NCI-H2171 (cell line): Measurements from ENCODE around the gene NEO1.

ENCODE experiments used
- DNase-seq: peaks from one replicate; lab custom pipeline; 2025; lab: John Stamatoyannopoulos, UW

NEO1 gene

DNA sequence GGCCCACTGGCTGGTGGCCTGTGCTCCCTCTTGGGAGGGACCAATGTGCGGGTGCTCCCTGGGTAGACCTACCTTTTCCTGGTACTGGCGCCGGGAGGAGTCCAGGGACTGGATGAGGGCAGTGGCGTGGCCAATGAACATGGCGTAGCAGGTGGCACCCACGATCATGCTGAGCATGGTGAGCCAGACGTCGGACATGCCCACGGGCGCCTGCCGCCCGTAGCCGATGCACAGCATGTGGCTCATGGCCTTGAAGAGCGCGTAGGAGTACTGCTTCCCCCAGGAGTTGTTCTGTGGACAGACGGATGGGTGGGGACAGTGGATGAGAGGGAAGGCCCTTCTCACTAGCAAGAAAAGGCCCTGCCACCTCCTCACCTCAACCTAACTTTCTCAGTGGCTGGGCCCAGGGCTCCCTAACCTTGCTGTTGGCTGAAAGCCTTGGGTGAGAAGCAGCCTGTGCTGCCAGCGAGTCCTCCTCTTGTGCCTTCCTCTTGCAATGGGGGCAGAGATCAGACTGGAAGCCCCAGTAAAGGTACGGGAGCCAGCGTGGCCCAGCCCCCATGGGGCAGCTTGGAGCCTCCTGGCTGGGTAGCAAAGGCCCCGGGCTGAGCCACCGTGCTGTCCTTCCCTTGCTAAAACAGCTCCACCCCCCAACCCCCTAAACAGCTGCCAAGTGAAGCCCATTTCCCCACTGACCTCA lies 277.4 kb downstream of the NEO1 start:
- no peak for DNase-seq

- DNase-seq: no peak
These were observed 278.2 kb downstream of the NEO1 start for GRCh38 chr15:73330206-73331051.

- DNase-seq: no peak
These were observed 279.2 kb downstream of the NEO1 start for GRCh38 chr15:73331501-73331900.

- DNase-seq: no peak
These were observed 280.0 kb downstream of the NEO1 start for GRCh38 chr15:73331991-73332925.

DNA sequence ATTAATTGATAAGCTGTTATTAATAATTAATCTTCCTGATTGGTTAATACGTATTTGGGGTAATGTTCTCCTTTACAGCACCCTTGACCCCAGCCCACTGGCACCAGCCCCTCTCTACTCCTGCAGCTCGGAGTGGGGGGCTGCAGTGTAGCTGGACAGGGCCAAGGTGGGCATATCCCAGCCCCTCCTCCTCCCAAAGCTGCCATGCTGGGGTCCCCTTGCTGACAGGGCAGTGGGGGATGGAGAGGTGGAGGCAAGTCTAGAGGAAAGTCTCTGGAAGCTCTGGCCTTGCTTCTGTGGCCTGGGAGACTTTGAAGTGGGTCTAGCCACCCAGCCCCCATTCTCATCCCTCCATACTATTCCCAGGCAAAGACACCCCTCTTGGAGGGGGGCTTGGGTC lies 280.7 kb downstream of the NEO1 start:
- DNase-seq: no peak

DNA sequence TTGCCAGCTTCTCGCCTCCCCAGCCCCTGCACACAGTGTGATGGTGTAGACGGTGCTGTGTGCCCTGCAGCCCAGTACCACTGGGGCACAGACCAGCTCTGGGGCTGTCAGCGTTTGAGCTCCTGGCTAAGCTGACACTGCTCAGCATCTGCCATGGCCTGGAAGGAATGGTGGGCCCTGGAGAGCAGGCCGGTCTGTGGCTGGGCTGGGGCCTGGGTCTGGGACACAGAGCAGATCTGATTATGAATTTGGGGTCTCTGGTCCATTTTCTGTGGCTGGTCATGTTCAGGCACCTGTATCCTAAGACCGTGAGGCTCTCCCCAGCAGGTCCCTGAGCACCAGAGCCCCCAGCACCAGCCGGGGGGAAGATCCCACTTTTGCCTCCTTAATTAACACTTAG lies 281.8 kb downstream of the NEO1 start:
- no peak for DNase-seq

- no peak for DNase-seq
These were observed 282.8 kb downstream of the NEO1 start for GRCh38 chr15:73335026-73335425.

GRCh38 chr15:73335471-73335870 lies 283.2 kb downstream of the NEO1 start:
- no peak for DNase-seq

DNA sequence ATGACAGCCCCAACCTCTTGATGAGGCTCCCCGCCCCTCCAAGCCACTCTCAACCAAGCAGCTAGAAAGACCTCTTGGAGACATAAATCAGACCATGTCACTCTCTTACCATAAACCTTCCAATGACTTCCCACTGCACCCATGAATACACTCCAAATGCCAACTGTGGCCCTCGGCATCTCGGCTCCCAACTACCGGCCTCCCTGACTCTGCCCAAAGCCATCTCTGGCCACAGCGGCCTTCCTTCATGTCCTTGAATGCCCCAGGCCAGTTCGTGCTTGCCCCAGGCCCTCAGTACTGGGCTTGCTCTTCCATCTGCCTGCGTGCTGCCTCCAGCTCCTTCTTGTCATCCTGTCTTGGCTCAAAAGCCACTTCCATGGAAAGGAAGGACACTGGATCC lies 284.5 kb downstream of the NEO1 start:
- DNase-seq: no peak

DNA sequence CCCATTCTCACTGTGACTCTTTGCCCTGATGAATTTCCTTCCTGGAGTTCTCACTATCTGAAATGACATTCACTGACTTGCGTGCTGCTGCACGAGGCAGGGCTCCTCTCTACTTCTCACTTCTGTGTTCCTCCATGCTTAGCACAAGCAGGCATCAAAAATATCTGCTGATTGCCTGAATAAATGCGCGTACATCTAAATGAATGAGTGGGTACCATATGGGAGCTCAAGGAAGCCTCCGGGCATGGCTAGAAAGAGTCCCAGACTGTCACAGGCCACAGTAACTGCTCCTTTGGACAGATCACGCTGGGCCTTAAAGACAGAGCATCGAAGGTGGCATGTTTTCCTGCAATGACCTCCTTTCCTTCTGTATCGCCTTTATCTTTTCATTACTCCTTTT lies 284.9 kb downstream of the NEO1 start:
- DNase-seq: no peak

GRCh38 chr15:73338058-73338457 lies 285.8 kb downstream of the NEO1 start:
- no peak for DNase-seq

DNA sequence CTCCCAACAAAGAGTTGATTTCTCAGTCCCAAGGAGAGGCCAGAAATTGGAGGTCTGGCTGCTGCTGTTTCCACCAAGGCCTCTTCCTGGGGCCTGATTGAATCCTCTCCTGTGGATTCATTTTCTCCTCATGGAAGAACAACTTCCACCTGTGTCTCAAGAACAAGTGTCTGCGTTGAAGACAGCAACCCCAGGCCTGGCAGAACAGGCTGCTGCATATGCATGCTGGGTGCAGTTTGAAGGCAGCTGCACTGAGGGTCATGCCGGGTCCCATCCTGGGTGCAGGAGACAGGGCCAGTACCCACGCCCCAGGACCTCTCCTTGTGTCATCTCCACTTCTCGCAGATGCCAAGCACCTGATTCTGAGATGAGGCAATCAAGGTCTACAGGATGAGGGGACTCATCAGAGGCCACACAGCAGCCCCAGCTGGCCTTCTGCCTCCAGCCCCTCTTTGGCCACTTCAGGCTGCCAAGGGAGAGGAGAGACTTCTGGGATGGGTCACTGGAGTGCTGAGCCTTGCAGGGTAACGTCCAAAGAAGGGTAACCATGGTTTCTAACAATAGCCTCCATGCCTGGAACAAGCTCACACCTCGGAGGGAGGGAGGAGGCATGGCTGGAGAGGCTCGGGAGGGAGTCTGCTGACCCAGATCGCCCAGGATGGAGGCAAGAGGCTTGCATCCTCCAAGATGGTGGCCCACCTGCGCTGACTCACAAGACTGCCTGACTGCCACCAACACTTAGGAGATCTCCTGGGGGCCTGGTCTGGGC lies 286.5 kb downstream of the NEO1 start:
- DNase-seq: no peak

DNA sequence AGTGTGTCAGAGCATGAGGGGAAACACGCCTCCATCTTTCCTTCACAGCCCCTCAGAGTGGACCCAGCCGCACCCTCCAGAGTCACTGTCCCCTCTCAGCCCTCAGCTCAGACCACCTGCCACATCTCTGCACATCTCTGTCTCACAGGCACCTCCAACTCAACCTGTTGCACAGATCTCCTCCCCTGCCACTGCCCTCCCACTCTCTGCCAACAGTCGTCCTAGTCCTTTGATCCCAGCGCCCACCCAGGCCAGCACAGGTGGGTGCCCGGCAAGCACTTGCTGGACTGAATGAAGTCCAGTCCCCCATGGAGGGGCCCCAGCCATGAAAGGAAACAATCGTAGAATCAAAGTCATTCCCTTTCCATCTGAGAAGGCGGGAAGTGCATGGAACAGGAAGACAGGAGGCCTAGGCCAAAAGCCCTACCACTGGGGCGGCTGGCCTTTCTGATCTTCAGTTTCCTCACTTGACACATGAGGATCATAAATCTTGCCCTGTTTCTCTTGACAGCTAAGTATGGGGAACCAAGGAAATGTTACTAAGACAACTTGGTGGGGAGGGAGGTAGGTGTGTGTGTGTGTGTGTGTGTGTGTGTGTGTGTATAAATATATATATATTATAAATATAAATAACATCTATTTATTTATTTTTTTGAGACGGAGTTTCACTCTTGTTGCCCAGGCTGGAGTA lies 288.4 kb downstream of the NEO1 start:
- DNase-seq: no peak

DNA sequence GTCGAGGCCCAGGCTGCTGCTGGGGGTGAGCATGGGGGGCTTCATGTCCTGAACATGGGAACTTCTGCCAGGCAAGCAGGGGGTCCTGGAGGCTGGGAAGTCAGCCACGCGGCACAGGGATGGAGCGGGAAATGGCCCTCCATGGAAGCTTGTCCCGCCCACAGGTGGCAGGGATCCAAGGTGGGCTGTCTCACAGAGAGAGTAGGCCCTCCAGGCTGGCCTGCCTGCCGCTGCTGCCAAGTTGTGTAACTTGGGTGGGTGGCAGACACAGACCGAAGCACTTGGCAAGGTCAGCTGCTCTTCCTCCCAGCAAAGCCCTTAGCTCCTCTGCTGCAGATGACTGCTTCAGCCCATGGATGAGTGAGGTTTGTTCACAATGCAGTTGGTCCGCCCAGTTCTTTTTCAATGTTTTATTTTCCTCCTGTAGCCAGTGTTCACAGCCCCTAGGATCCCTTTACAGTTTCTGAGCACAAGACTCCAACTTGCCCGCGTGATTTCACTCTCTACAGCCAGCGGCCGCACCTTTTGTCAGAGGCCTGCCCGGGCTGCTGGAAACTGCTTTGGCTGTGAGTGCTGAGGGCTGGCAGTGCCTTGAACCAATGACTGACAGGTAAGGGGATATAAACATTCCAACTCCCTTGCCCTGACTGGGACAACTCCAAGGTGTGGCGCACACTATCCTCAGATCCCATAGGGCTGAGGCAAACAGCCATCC lies 289.8 kb downstream of the NEO1 start:
- DNase-seq: no peak

DNA sequence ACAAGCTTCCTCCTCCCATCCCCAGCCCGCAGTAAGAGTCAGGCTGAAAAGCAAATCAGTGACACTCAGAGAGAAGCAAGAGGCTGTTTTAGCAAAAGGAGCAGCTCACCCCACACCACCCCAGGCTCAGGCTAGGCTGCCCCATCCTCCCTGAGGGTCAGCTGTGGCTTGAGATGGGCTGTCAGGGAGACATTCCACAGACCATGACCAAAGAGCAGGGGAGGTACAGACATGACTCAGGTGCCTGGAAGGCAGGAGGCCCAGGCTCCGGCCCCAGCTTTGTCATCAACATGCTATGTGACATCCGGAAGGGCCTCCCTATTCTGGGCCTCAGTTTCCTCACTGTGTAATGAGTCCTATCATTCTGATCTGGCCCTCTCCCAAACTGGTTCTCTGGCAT lies 291.8 kb downstream of the NEO1 start:
- DNase-seq: no peak

GRCh38 chr15:73345658-73346057 lies 293.4 kb downstream of the NEO1 start:
- DNase-seq: no peak

DNA sequence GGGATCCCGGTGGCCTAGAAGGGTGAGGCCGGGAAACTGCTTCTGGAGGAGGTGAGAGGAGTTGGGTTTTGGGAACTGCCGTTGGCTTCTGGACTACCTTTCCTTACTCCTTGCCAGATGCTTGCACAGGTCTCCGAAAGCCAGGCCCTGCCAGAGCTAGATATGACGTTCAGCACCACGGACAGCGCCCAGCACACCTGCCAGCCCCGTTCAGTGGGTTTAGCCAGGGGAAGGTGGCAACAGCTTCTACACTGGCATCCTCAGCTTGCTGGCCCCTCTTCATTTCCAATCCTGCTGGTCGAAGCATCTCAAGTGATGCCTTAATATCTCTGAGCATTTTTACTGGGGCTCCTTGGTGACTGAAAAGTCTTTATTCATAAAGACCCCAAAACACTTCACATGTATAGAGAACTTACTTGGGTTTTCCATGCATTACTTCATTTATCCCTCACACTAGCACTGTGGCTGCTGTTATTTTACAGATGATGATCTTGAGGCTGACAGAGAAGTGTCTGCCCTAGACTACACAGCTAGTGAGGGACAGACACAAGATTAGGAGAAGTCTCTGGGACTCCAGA lies 294.6 kb downstream of the NEO1 start:
- no peak for DNase-seq

- no peak for DNase-seq
These were observed 296.9 kb downstream of the NEO1 start for GRCh38 chr15:73349191-73349590.

DNA sequence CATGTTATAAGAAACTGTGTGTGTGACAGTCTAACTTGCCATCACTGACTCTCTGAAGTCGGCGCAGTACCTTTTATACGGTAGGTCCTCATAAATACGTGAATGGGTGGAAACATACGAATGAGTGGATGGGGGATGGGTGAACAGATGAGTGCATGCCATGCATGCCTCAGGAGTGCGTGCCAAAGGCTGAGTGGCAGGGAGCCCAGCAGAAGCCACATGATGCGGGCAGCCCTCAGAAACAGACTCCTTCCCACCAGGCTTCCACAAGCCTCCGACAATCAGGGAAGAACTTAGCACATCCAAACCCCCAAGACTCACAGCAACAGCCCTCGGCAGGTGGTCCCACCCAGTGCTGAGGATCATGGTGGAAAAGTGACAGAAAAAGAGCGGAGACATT lies 299.8 kb downstream of the NEO1 start:
- no peak for DNase-seq

- no peak for DNase-seq
These were observed 301.5 kb downstream of the NEO1 start for GRCh38 chr15:73353734-73354133.
